ENCODE measurements around the gene GLIS2.

GLIS2 gene

DNA sequence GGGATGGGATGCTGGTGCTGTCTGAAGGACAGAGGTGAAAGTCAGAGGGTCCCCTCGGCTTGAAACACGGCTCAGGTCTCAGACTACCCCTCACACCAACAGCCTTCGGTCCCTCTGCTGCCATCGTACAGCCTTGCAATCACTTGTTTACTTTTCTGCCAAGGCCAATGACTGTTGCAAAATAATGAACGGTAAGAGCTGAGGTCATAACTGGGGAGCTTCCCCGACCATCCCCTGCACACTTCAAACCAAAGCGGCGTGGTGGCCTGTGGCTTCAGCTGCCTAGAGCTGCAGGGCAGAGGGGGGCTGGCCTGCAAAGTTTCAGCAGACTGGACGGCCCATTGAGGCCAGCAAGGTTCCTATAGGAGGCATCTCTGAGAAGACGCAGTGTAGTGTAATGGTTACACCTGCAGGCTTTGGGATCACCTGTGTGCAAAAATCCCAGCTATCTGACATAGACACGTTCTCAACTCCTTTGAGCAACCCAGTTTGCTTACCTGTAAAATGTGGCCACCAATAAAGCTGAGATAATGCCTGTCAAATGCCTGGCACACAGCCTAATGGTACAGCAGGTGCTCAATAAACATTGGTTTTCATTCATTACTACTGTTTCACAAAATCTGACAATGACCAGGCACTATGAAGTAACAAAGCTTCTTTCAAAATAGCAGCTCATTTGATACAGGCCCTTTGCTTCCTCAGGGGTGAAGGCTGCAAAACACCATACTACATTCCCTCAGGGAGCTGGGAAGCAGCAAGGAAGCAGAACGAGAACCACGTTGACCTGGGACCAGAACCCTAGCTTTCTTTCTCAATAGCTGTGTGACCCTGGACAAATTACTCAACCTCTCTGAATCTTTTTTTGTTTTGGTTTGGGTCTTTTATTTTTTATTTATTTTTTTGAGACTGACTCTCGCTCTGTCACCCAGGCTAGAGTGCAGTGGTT, 30.2 kb downstream of the GLIS2 start:
- Histone ChIP-seq H3K36me3 (ENCODE audit: control insufficient read depth, insufficient read depth, low read length) (no peaks in the 10 kb centered on the region), H2AFZ (no peak overlapping the region), H3K4me2 (ENCODE audit: low read length) (no peak overlapping the region), H3K9me3 (ENCODE audit: control insufficient read depth, low read length) (no peaks in the 10 kb centered on the region), H3K9ac (no peak overlapping the region), H3K27ac (no peak overlapping the region), H3K27me3 (ENCODE audit: control insufficient read depth, insufficient read depth, low read length) (no peaks in the 10 kb centered on the region), H3K4me3 (ENCODE audit: low read depth, low read length) (no peak overlapping the region), H3K4me1 (no peaks in the 10 kb centered on the region), H3K79me2 (peaks cover 23% of the 10 kb centered on the region)
- TF ChIP-seq, protein P1, sequence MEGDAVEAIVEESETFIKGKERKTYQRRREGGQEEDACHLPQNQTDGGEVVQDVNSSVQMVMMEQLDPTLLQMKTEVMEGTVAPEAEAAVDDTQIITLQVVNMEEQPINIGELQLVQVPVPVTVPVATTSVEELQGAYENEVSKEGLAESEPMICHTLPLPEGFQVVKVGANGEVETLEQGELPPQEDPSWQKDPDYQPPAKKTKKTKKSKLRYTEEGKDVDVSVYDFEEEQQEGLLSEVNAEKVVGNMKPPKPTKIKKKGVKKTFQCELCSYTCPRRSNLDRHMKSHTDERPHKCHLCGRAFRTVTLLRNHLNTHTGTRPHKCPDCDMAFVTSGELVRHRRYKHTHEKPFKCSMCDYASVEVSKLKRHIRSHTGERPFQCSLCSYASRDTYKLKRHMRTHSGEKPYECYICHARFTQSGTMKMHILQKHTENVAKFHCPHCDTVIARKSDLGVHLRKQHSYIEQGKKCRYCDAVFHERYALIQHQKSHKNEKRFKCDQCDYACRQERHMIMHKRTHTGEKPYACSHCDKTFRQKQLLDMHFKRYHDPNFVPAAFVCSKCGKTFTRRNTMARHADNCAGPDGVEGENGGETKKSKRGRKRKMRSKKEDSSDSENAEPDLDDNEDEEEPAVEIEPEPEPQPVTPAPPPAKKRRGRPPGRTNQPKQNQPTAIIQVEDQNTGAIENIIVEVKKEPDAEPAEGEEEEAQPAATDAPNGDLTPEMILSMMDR (IDR thresholded peaks at IDR 0.05), result no peak

DNA sequence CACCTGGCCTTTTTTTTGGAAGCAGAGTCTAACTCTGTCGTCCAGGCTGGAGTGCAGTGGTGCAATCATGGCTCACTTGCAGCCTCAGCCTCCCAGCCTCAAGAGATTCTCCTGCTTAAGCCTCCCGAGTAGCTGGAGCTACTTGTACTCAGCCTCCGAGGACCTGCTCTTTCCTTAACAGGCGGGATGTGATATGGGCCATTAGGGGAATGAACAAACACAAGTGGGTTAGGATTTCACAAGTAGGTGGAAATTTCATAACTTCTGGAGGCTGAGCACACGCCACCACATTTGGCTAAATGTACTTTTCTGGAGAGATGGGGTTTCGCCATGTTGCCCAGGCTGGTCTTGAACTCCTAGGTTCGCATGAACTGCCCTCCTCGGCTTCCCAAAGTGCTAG, 31.1 kb downstream of the GLIS2 start:
- Histone ChIP-seq H3K4me1 (peaks cover 4% of the 10 kb centered on the region), H3K27ac (no peak overlapping the region)

GRCh38 chr16:4347765-4348509, 32.1 kb downstream of the GLIS2 start:
- Histone ChIP-seq H3K79me2 (peaks cover 10% of the 10 kb centered on the region), H2AFZ (no peak overlapping the region), H3K9ac (no peak overlapping the region), H3K27me3 (ENCODE audit: control insufficient read depth, insufficient read depth, low read length) (no peaks in the 10 kb centered on the region), H3K9me3 (ENCODE audit: control insufficient read depth, low read length) (no peaks in the 10 kb centered on the region), H3K27ac (no peak overlapping the region), H3K4me2 (ENCODE audit: low read length) (no peak overlapping the region), H3K36me3 (ENCODE audit: control insufficient read depth, insufficient read depth, low read length) (no peaks in the 10 kb centered on the region), H3K4me3 (ENCODE audit: low read depth, low read length) (no peak overlapping the region), H3K4me1 (peaks cover 4% of the 10 kb centered on the region)
- TF ChIP-seq, protein P1 (IDR thresholded peaks at IDR 0.05), result no peak

More for the DNA sequence above, 31.1 kb downstream of the GLIS2 start:
- no peaks in the 10 kb centered on the region for H3K9me3 ChIP-seq (ENCODE audit: control insufficient read depth, low read length)
- H3K79me2 ChIP-seq, result peaks cover 18% of the 10 kb centered on the region
- no peaks in the 10 kb centered on the region for H3K27me3 ChIP-seq (ENCODE audit: control insufficient read depth, insufficient read depth, low read length)
- no peak overlapping the region for H3K4me3 ChIP-seq (ENCODE audit: low read depth, low read length)
- H3K4me2 ChIP-seq (ENCODE audit: low read length), result no peak overlapping the region
- TF ChIP-seq, protein P1 (IDR thresholded peaks at IDR 0.05), result no peak
- H2AFZ ChIP-seq, result no peak overlapping the region
- H3K9ac ChIP-seq, result no peak overlapping the region
- no peaks in the 10 kb centered on the region for H3K36me3 ChIP-seq (ENCODE audit: control insufficient read depth, insufficient read depth, low read length)

DNA sequence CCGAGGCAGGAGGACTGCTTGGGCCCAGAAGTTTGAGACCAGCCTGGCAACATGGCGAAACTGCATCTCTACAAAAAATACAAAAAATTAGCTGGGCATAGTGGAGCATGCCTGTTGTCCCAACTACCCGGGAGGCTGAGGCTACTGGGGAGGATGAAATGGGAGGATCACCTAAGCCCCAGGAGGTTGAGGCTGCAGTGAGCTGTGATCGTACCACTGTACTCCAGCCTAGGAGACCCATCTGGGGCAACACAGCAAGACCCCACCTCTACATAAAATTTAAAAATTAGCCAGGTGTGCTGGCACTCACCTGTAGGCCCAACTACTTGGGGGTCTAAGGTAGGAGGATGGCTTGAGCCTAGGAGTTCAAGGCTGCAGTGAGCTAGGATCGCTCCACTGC, 33.5 kb downstream of the GLIS2 start:
- Histone ChIP-seq H3K27me3 (ENCODE audit: control insufficient read depth, insufficient read depth, low read length) (no peaks in the 10 kb centered on the region), H3K9me3 (ENCODE audit: control insufficient read depth, low read length) (no peaks in the 10 kb centered on the region), H3K36me3 (ENCODE audit: control insufficient read depth, insufficient read depth, low read length) (no peaks in the 10 kb centered on the region), H3K9ac (no peak overlapping the region), H3K4me1 (peaks cover 4% of the 10 kb centered on the region), H3K79me2 (no peaks in the 10 kb centered on the region), H3K27ac (no peak overlapping the region), H3K4me3 (ENCODE audit: low read depth, low read length) (no peak overlapping the region), H3K4me2 (ENCODE audit: low read length) (no peak overlapping the region), H2AFZ (no peak overlapping the region)
- TF ChIP-seq, protein P1 (IDR thresholded peaks at IDR 0.05), result no peak
